ENCODE data around the gene CDH8.

Gene CDH8

DNA sequence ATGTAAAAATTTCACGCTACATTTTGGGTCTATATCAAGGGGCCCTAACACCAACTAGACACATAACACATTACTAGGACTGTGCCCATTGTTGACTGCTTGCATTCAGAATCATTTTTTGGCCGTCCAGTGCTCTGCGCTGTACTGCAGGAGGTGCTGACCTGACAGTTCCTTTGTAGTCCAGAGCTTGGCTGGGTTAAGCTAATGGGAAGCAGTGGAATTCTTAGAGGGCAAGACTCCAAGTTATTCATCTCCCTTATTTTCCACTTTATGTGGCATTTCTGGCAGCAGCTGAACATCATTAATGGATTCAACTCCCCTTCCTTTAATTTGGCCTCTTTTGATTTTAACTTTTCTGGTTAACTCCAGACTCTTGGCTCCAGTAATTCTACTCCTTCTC, 351.7 kb downstream of the CDH8 start:
- no peaks in the 10 kb centered on the region for H4K20me1 ChIP-seq
- H3K36me3 ChIP-seq: no peaks in the 10 kb centered on the region
- H3K27me3 ChIP-seq: no peaks in the 10 kb centered on the region
- H3K9me3 ChIP-seq (replicated peaks in 1 of 11): no peaks in the 10 kb centered on the region
- no peak overlapping the region for H3K4me3 ChIP-seq
- no peaks in the 10 kb centered on the region for H3K4me1 ChIP-seq
- no peak overlapping the region for H3K9ac ChIP-seq
- no peak overlapping the region for H3K4me2 ChIP-seq
- TF ChIP-seq Cebpa-rat (IDR thresholded peaks at IDR 0.05): no peak
- H3K27ac ChIP-seq: no peak overlapping the region

DNA sequence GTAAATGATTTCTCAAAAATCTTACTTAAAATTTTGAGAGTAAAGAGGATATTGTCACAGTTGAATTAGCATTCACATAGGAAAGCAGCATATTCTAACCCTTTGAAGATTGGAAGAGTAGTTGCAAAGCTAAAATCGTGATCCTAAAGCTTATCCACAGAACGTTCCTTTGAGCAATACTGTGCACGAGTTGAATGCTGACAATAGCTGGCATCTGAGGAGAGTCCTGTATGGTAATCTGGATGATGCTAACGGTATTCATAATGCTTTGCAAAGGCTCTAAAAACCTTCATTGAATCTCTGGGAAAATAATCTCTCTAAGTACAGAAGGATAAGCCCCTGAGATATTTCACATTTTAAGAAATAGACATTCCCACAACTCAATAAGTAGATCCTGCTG, 354.6 kb downstream of the CDH8 start:
- Histone ChIP-seq H3K27ac (no peak overlapping the region), H3K4me1 (peaks cover 0 to 9% (median 3%) of the 10 kb centered on the region in 10 experiments; a peak in 6 of 20 replicates)
- no peak for TF ChIP-seq Cebpa-rat (IDR thresholded peaks at IDR 0.05)

DNA sequence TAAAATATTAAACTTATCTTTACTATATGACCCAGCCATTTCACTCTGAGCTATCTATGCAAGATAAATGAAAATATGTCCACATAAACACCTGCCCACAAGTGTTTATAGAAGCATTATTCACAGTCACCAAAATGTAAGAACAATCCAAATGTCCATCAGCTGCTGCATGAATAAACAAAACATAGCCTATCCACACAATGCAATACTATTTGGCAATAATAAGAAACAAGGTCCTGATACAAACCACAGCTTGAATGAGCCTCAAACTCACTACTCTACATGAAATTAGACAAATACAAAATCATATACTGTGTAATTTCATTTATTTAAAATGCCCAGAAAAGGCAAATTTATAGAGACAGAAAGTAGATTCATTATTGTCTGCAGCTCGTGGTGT, 355.1 kb downstream of the CDH8 start:
- TF ChIP-seq Cebpa-rat (IDR thresholded peaks at IDR 0.05): no peak
- Histone ChIP-seq H4K20me1 (no peaks in the 10 kb centered on the region), H3K36me3 (no peaks in the 10 kb centered on the region), H3K27ac (no peak overlapping the region), H3K4me1 (peaks cover 0 to 9% (median 3%) of the 10 kb centered on the region in 10 experiments; a peak in 6 of 20 replicates), H3K4me3 (no peak overlapping the region), H3K9ac (no peak overlapping the region), H3K27me3 (no peaks in the 10 kb centered on the region), H3K9me3 (replicated peaks in 1 of 11) (no peaks in the 10 kb centered on the region), H3K4me2 (no peak overlapping the region)

More for the DNA sequence above, 354.6 kb downstream of the CDH8 start:
- no peak overlapping the region for H3K9ac ChIP-seq
- no peak overlapping the region for H3K4me3 ChIP-seq
- no peaks in the 10 kb centered on the region for H4K20me1 ChIP-seq
- no peaks in the 10 kb centered on the region for H3K36me3 ChIP-seq
- no peaks in the 10 kb centered on the region for H3K27me3 ChIP-seq
- H3K9me3 ChIP-seq (replicated peaks in 1 of 11): no peaks in the 10 kb centered on the region
- H3K4me2 ChIP-seq: no peak overlapping the region

DNA sequence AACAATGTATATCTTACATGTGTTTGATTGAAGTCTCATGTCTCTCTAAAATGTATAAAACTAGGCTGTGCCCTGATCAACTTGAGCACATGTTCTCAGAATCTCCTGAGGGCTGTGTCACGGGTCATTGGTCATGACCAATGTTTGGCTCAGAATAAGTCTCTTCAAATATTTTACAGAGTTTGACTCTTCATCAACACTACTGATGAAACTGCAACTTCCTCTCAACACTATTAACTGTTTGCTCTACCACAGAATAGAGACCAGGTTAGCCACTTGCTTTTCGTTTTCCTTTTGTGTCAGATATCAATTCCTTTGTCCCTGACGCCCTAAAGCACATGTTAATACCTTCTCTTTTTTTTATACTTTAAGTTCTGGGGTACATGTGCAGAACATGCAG, 358.1 kb downstream of the CDH8 start:
- H3K4me3 ChIP-seq: no peak overlapping the region
- H3K27me3 ChIP-seq: no peaks in the 10 kb centered on the region
- peak overlapping the region in 3 of 11 experiments; percentile 6 to 35 (median 20); a peak in 4 of 22 replicates for H3K4me2 ChIP-seq
- no peaks in the 10 kb centered on the region for H4K20me1 ChIP-seq
- H3K4me1 ChIP-seq: peaks cover 0 to 9% (median 3%) of the 10 kb centered on the region in 10 experiments; a peak in 6 of 20 replicates
- H3K9me3 ChIP-seq (replicated peaks in 1 of 11): no peaks in the 10 kb centered on the region
- H3K9ac ChIP-seq: no peak overlapping the region
- H3K27ac ChIP-seq: no peak overlapping the region
- H3K36me3 ChIP-seq: no peaks in the 10 kb centered on the region
- TF ChIP-seq Cebpa-rat (IDR thresholded peaks at IDR 0.05): no peak

DNA sequence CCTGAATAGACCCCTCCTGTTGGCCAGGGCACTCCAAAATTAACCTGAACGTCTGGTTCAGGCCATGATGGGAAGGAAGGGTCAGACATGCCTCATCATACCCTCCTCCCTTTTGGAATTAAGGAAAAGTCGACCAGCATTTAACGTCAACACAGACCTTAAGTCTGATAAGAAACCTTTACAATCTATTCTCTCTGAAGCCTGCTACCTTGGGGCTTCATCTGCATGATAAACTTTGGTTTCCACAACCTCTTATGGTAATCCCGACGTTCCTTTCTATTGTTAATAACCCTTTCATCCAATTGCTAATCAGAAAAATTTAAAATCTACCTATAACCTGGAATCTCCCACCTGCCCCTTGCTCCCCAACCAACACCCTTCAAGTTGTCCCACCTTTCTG, 358.5 kb downstream of the CDH8 start:
- no peak overlapping the region for H3K27ac ChIP-seq
- H3K9ac ChIP-seq: no peak overlapping the region
- H3K4me3 ChIP-seq: no peak overlapping the region
- H4K20me1 ChIP-seq: no peaks in the 10 kb centered on the region
- H3K4me1 ChIP-seq: peaks cover 0 to 9% (median 3%) of the 10 kb centered on the region in 10 experiments; a peak in 6 of 20 replicates
- no peak for TF ChIP-seq Cebpa-rat (IDR thresholded peaks at IDR 0.05)
- no peaks in the 10 kb centered on the region for H3K27me3 ChIP-seq
- H3K9me3 ChIP-seq (replicated peaks in 1 of 11): no peaks in the 10 kb centered on the region
- peak overlapping the region in 3 of 11 experiments; percentile 6 to 35 (median 20); a peak in 3 of 22 replicates for H3K4me2 ChIP-seq
- no peaks in the 10 kb centered on the region for H3K36me3 ChIP-seq

DNA sequence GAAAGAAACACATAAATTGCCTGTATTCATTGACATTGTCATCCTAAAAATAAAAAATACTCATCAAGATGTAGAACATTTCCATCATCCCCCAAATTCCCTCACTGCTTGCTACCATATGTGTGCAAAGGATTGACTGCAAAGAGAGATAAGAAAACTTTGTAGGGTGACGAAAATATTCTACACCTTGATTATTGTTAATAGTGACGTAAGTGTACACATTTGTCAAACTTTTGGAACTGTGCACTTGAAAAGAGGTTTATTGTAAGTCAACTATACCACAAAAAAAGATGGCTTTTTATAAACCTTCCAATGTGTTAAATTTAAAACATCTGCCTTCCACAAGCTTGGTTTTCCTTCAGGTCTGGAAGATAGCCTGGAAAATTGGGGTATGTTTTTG, 359.5 kb downstream of the CDH8 start:
- Histone ChIP-seq H3K27me3 (no peaks in the 10 kb centered on the region), H4K20me1 (no peaks in the 10 kb centered on the region), H3K36me3 (no peaks in the 10 kb centered on the region), H3K4me3 (no peak overlapping the region), H3K4me1 (peaks cover 0 to 9% (median 3%) of the 10 kb centered on the region in 10 experiments; a peak in 6 of 20 replicates), H3K27ac (no peak overlapping the region), H3K9me3 (replicated peaks in 1 of 11) (no peaks in the 10 kb centered on the region), H3K4me2 (no peak overlapping the region), H3K9ac (no peak overlapping the region)
- TF ChIP-seq Cebpa-rat (IDR thresholded peaks at IDR 0.05): no peak

DNA sequence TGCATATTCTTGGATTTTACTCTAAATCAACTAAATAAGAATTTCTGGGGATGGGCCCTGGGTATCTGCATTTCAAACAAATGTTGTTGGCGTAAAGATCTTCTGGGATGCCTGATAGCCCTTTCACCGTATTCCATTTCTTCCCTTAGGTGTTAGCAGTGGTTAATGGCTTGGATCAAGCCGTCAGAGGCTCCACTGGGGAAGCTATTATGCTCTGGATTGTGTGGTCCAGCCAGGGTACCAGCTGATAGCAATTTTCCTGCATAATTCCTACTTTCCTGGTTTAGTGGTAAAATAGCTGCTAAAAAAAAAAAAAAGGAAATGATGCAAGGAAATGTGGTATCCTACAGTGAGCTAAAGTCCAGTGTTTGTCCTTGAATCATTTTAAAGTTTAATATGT, 365.1 kb downstream of the CDH8 start:
- Histone ChIP-seq H3K4me2 (no peak overlapping the region), H4K20me1 (no peaks in the 10 kb centered on the region)
- TF ChIP-seq Cebpa-rat (IDR thresholded peaks at IDR 0.05): no peak

DNA sequence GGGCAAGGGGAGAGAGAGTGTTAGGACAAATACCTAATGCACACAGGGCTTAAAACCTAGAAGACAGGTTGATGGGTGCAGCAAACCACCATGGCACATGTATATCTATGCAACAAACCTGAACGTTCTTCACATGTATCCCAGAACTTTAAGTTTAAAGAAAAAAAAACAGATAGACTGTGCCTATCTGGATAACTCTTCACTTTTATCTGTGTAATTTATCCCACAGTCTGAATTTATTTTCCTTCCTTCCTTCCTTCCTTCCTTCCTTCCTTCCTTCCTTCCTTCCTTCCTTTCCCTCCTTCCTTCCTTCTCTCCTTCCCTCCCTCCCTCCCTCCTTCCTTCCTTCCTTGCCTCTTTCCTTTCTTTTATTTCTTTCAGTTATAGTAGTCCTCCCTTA, 370.7 kb downstream of the CDH8 start:
- H3K9me3 ChIP-seq (replicated peaks in 1 of 11): peaks cover 0 to 8% (median 0%) of the 10 kb centered on the region in 11 experiments; a peak in 2 of 22 replicates
- no peaks in the 10 kb centered on the region for H3K4me1 ChIP-seq
- no peak overlapping the region for H3K27ac ChIP-seq
- no peak overlapping the region for H3K4me2 ChIP-seq
- no peaks in the 10 kb centered on the region for H3K36me3 ChIP-seq
- H3K9ac ChIP-seq: no peak overlapping the region
- TF ChIP-seq Cebpa-rat (IDR thresholded peaks at IDR 0.05): no peak
- no peaks in the 10 kb centered on the region for H3K27me3 ChIP-seq
- no peak overlapping the region for H3K4me3 ChIP-seq
- no peaks in the 10 kb centered on the region for H4K20me1 ChIP-seq

More for the DNA sequence above, 365.1 kb downstream of the CDH8 start:
- Histone ChIP-seq H3K4me3 (no peak overlapping the region), H3K4me1 (no peaks in the 10 kb centered on the region), H3K27ac (no peak overlapping the region), H3K27me3 (no peaks in the 10 kb centered on the region), H3K9ac (no peak overlapping the region), H3K9me3 (replicated peaks in 1 of 11) (no peaks in the 10 kb centered on the region), H3K36me3 (no peaks in the 10 kb centered on the region)

DNA sequence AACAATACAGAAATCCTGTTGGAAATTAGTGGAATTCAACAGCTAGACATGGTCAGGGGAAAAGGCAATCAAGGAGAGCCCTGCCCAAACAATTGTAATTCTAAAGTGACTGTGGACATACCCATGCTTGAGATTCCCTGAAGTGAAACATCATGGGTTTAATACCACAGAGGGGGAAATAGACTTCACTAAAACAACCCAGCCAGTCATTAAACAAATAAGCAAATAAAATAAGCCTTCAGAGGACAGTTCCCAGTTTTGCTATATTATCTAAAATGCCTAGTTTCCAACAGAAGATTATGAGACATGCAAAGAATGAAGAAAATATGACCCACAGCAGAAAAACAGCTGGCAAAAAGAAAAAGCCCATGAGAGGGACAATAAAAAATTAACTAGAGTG, 376.3 kb downstream of the CDH8 start:
- Histone ChIP-seq H3K4me3 (no peak overlapping the region), H3K9me3 (replicated peaks in 1 of 11) (peaks cover 0 to 2% (median 0%) of the 10 kb centered on the region in 11 experiments; a peak in 2 of 22 replicates), H3K4me2 (no peak overlapping the region), H4K20me1 (no peaks in the 10 kb centered on the region), H3K36me3 (no peaks in the 10 kb centered on the region), H3K27ac (no peak overlapping the region), H3K9ac (no peak overlapping the region), H3K27me3 (no peaks in the 10 kb centered on the region), H3K4me1 (no peaks in the 10 kb centered on the region)
- no peak for TF ChIP-seq Cebpa-rat (IDR thresholded peaks at IDR 0.05)

DNA sequence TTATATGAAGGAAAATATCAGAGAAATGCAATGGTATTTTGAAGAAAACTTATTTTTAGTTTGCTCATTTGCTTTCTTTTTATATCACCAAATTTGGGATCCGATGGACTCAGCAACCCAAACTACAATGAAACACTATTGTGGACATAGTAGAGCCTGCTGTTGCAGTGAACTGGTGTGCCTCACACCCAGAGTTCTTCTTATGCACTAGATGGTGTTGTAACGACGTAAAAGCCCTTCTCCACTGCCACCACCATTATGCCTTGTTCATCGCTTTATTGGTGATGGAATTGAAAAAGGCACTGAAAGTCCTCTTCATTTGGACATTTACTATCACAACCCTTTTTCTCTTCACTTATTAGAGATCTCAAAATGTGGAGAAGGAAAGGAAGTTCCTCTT, 381.3 kb downstream of the CDH8 start:
- Histone ChIP-seq H3K36me3 (no peaks in the 10 kb centered on the region), H3K4me3 (no peak overlapping the region), H3K27ac (no peak overlapping the region), H3K9ac (no peak overlapping the region), H3K4me2 (no peak overlapping the region), H3K27me3 (no peaks in the 10 kb centered on the region), H3K4me1 (no peaks in the 10 kb centered on the region), H4K20me1 (no peaks in the 10 kb centered on the region), H3K9me3 (replicated peaks in 1 of 11) (no peaks in the 10 kb centered on the region)
- no peak for TF ChIP-seq Cebpa-rat (IDR thresholded peaks at IDR 0.05)

Measured in BLaER1 treated with 17β-estradiol and CSF1 and Interleukin-3, amounts not matched to agents 10 nM and 100 nM (cell line).